Measurements from ENCODE around the gene RPTOR.

- TF ChIP-seq CTCF (IDR thresholded peaks at IDR 0.05; ENCODE audit: insufficient read depth, low read depth, low read length) (no peak), EZH2 (IDR thresholded peaks at IDR 0.05; ENCODE audit: insufficient read depth, low read length) (no peak)
Measured at GRCh38 chr17:80782536-80783427, 238.1 kb downstream of the RPTOR start.
